Liver (tissue), 9 donors: ENCODE results near the gene CHKA. TPM values are rescaled to one million over a fixed set of nuclear protein-coding genes. Genes with fewer than 3 reads are reported as not detected.

Experiments used
- DNase-seq: peaks from one replicate; pipeline ENCODE4 v3.0.0-alpha.2; 2017; ENCODE audit warnings: low spot score
- H3K27ac ChIP-seq, 2 donors: one replicate each; pipeline ENCODE4 v1.7.0; 2013; ENCODE audit warnings: inconsistent platforms in 2 of 2, low read length in 2 of 2, control low read depth in 1 of 2, low read depth in 1 of 2, mild to moderate bottlenecking in 1 of 2
- H3K27me3 ChIP-seq, 4 donors: one replicate each; pipeline versions ENCODE4 v1.6.1 to v1.7.0; 2013; ENCODE audit warnings: low read length in 3 of 4, inconsistent platforms in 1 of 4, mild to moderate bottlenecking in 1 of 4, moderate library complexity in 1 of 4; ENCODE audit not compliant: control insufficient read depth in 4 of 4, insufficient read depth in 4 of 4
- H3K36me3 ChIP-seq, 4 donors: one replicate each; pipeline versions ENCODE4 v1.6.1 to v1.7.0; 2013; ENCODE audit warnings: low read length in 3 of 4, mild to moderate bottlenecking in 3 of 4, low read depth in 1 of 4, moderate library complexity in 1 of 4; ENCODE audit not compliant: control insufficient read depth in 4 of 4, insufficient read depth in 3 of 4
- H3K4me1 ChIP-seq, 4 donors: one replicate each; pipeline versions ENCODE4 v1.6.1 to v1.7.0; 2013; ENCODE audit warnings: low read length in 3 of 4, mild to moderate bottlenecking in 3 of 4, moderate library complexity in 1 of 4; ENCODE audit not compliant: control insufficient read depth in 4 of 4, insufficient read depth in 4 of 4
- H3K4me3 ChIP-seq, 3 donors: one replicate each; pipeline versions ENCODE4 v1.6.1 to v1.7.0; 2013; ENCODE audit warnings: low read length in 3 of 3, control low read depth in 1 of 3, low read depth in 1 of 3, mild to moderate bottlenecking in 1 of 3
- H3K9ac ChIP-seq, 2 donors: one replicate each; pipeline ENCODE4 v1.7.0; 2013; ENCODE audit warnings: low read length in 2 of 2, mild to moderate bottlenecking in 2 of 2, moderate library complexity in 2 of 2, control low read depth in 1 of 2, low read depth in 1 of 2
- H3K9me3 ChIP-seq, 4 donors: one replicate each; pipeline versions ENCODE4 v1.6.1 to v1.7.0; 2013; ENCODE audit warnings: low read length in 3 of 4; ENCODE audit not compliant: control insufficient read depth in 4 of 4
- ATF3 ChIP-seq: IDR thresholded peaks from 2 replicates; pipeline ENCODE4 v1.6.1; 2016; ENCODE audit warnings: antibody characterized with exemption
- CTCF ChIP-seq: fragments of 150-350 bp; IDR thresholded peaks from 2 replicates; pipeline ENCODE4 v1.5.1; 2017; ENCODE audit warnings: improper control_type of control experiment, low read depth, low read length; ENCODE audit not compliant: missing input control
- EGR1 ChIP-seq, 2 donors: IDR thresholded peaks; 2 replicates each; pipeline ENCODE4 v1.6.1; 2016 to 2018; ENCODE audit warnings: antibody characterized with exemption in 2 of 2, low read depth in 2 of 2
- FOXA1 ChIP-seq: IDR thresholded peaks from 2 replicates; pipeline ENCODE4 v1.6.1; 2016; ENCODE audit warnings: antibody characterized with exemption
- FOXA2 ChIP-seq: IDR thresholded peaks from 2 replicates; pipeline ENCODE4 v1.6.1; 2016; ENCODE audit warnings: antibody characterized with exemption
- GABPA ChIP-seq, 2 donors: IDR thresholded peaks in 1 of 2; conservative IDR thresholded peaks in 1 of 2; 2 replicates each; pipeline ENCODE4 v1.6.1; 2016; ENCODE audit warnings: antibody characterized with exemption in 2 of 2, mild to moderate bottlenecking in 1 of 2, moderate library complexity in 1 of 2
- HNF4A ChIP-seq, 2 donors: conservative IDR thresholded peaks; 2 replicates each; pipeline ENCODE4 v1.6.1; 2016; ENCODE audit warnings: antibody characterized with exemption in 2 of 2, mild to moderate bottlenecking in 2 of 2
- HNF4G ChIP-seq: IDR thresholded peaks from 2 replicates; pipeline ENCODE4 v1.6.1; 2016; ENCODE audit warnings: antibody characterized with exemption
- JUND ChIP-seq, 2 donors: IDR thresholded peaks; 2 replicates each; pipeline ENCODE4 v1.6.1; 2016; ENCODE audit warnings: antibody characterized with exemption in 2 of 2
- MAX ChIP-seq: IDR thresholded peaks from 2 replicates; pipeline ENCODE4 v1.6.1; 2016; ENCODE audit warnings: antibody characterized with exemption
- NR2F2 ChIP-seq: IDR thresholded peaks from 2 replicates; pipeline ENCODE4 v1.6.1; 2016; ENCODE audit warnings: antibody characterized with exemption
- RAD21 ChIP-seq, 2 donors: IDR thresholded peaks; 2 replicates each; pipeline ENCODE4 v1.6.1; 2016; ENCODE audit warnings: antibody characterized with exemption in 2 of 2, mild to moderate bottlenecking in 2 of 2
- REST ChIP-seq: IDR thresholded peaks from 2 replicates; pipeline ENCODE4 v1.6.1; 2016; ENCODE audit warnings: antibody characterized with exemption, mild to moderate bottlenecking
- RXRA ChIP-seq, 2 donors: IDR thresholded peaks; 2 replicates each; pipeline ENCODE4 v1.6.1; 2017 to 2018; ENCODE audit warnings: antibody characterized with exemption in 2 of 2, mild to moderate bottlenecking in 1 of 2
- SP1 ChIP-seq: IDR thresholded peaks from 2 replicates; pipeline ENCODE4 v1.6.1; 2018; ENCODE audit warnings: antibody characterized with exemption, mild to moderate bottlenecking
- TAF1 ChIP-seq: conservative IDR thresholded peaks from 2 replicates; pipeline ENCODE4 v1.6.1; 2016; ENCODE audit warnings: antibody characterized with exemption, mild to moderate bottlenecking
- YY1 ChIP-seq: IDR thresholded peaks from 2 replicates; pipeline ENCODE4 v1.6.1; 2016; ENCODE audit warnings: antibody characterized with exemption, mild to moderate bottlenecking
- ZBTB33 ChIP-seq: IDR thresholded peaks from 2 replicates; pipeline ENCODE4 v1.6.1; 2016; ENCODE audit warnings: antibody characterized with exemption
- WGBS: extraction: QIAGEN DNeasy Blood & Tissue Kit; methylation state at CpG from one replicate; pipeline ENCODE4 v1.1.7; 2013; 5-methylcytosine and 5-hydroxymethylcytosine counted together
- polyA plus RNA-seq, 2 donors: library from polyadenylated mRNA; stranded (reverse) in 1 of 2; unstranded in 1 of 2; fragments of 200-250 nt in 1 of 2; fragments of >200 nt in 1 of 2; fragmentation: Nextera tagmentation in 1 of 2; extraction: Ambion mirVana in 1 of 2; gene quantifications; one replicate each; pipeline versions ENCODE4 v1.2.1 to v1.2.3, GENCODE V29; 2013 to 2015
- total RNA-seq, 2 donors: library from RNA; depleted of rRNA; stranded (reverse); fragments of >200 nt; gene quantifications; one replicate each; pipeline ENCODE4 v1.2.3, GENCODE V29; 2014
- donor health status: healthy.
- donor health status: healthy.
- donor health status: healthy.
- donor health status: healthy.
- donor health status: healthy.

The CHKA gene
- total and polyA plus RNA-seq, 4 donors, result 11.4 to 41.9 (median 17.3) TPM

GRCh38 chr11:68019486-68019885 is 101.7 kb downstream of the CHKA start:
- Histone ChIP-seq H3K9ac (no peak overlapping the region), H3K36me3 (no peaks in the 10 kb centered on the region), H3K9me3 (no peaks in the 10 kb centered on the region), H3K27ac (no peak overlapping the region), H3K4me1 (peaks cover 0 to 12% (median 8%) of the 10 kb centered on the region in 4 donors), H3K4me3 (no peak overlapping the region), H3K27me3 (no peaks in the 10 kb centered on the region)
- TF ChIP-seq YY1 (no peak), SP1 (no peak), FOXA2 (no peak), TAF1 (no peak), MAX (no peak), GABPA (IDR thresholded peaks at IDR 0.05 in 1 of 2, conservative IDR thresholded peaks at IDR 0.05 in 1 of 2) (no peak), ZBTB33 (no peak), REST (no peak), RAD21 (IDR thresholded peaks at IDR 0.05) (no peak), NR2F2 (no peak), HNF4A (conservative IDR thresholded peaks at IDR 0.05) (no peak), JUND (IDR thresholded peaks at IDR 0.05) (no peak), ATF3 (no peak), HNF4G (no peak), CTCF (no peak), EGR1 (IDR thresholded peaks at IDR 0.05; ENCODE audit: low read depth in 2 of 2) (no peak), FOXA1 (no peak), RXRA (IDR thresholded peaks at IDR 0.05) (no peak)
- no peak for DNase-seq
- WGBS, result 93% methylated on average over 12 of the region's 12 CpGs
